Heart left ventricle (tissue), 13 donors: ENCODE results near the gene GALNT9.

ENCODE experiments used
- CTCF ChIP-seq, 12 donors: fragments of 200-600 bp; sonication (generic) in 4 of 12; IDR thresholded peaks; one replicate each; pipeline versions ENCODE4 v1.5.0 to v1.8.0; 2018 to 2022; ENCODE audit warnings: antibody characterized with exemption in 12 of 12, mild to moderate bottlenecking in 5 of 12
- POLR2A ChIP-seq, 2 donors: fragments of 450-650 bp; IDR thresholded peaks; one replicate each; pipeline ENCODE4 v1.6.1; 2017; ENCODE audit warnings: antibody characterized with exemption in 2 of 2, mild to moderate bottlenecking in 2 of 2, moderate library complexity in 2 of 2
- donor health status: ischemic (EF 13 %, LVEDD 7.1; RV severe dilation, severe dysfunction).
- donor health status: DM: no; HTN: yes; CAD: no.
- donor health status: DM: no; HTN: no; CAD: no.
- donor health status: ischemic (EF 25% LVEDD 6.9; RV normal size, moderate dysfunction).
- donor health status: ischemic (EF 25% LVEDD 5.7; RV mildly dilated, moderate dysfunction).
- donor health status: ischemic (EF 35%, LVEDD 5.7; RV mildly dilated, moderate dysfunction).
- donor health status: nonischemic (EF 11% LVEDD 7.7; RV severe dilation, severe dysfunction).
- donor health status: DM: yes; HTN: yes; CAD: no.
- donor health status: PGD.
- donor health status: ischemic (EF 29% LVEDD 5.4; RV normal size, mild dysfunction).
- donor health status: nonischemic (EF 23%, LVEDD 6.1; RV moderate dilation, normal function).

GRCh38 chr12:132360906-132361777, 31.8 kb upstream of the GALNT9 start:
- TF ChIP-seq CTCF (IDR thresholded peaks at IDR 0.05) (no peak), POLR2A (IDR thresholded peaks at IDR 0.05) (no peak)
